SK-N-SH (cell line): ENCODE results near the gene GPN2.

Experiments
- EP300 ChIP-seq, 2 experiments: IDR thresholded peaks; 2 replicates each; pipeline versions ENCODE4 v1.4.0 to v1.6.1; 2012; ENCODE audit warnings: borderline replicate concordance in 1 of 2, low read depth in 1 of 2, low read length in 1 of 2
- FOXJ3 ChIP-seq: sonication (generic); formaldehyde crosslinking; IDR thresholded peaks from 2 replicates; pipeline ENCODE4 v1.5.1; 2020; ENCODE audit warnings: mild to moderate bottlenecking, missing genetic modification reagents
- JUND ChIP-seq: IDR thresholded peaks from 2 replicates; pipeline ENCODE4 v1.4.0; 2012
- NRF1 ChIP-seq: IDR thresholded peaks from 2 replicates; pipeline ENCODE4 v1.6.1; 2012; ENCODE audit warnings: low read depth, mild to moderate bottlenecking, low read length
- POLR2AphosphoS5 ChIP-seq: IDR thresholded peaks from 2 replicates; pipeline ENCODE4 v1.6.1; 2012; ENCODE audit warnings: low read depth, low read length
- RAD21 ChIP-seq: IDR thresholded peaks from 2 replicates; pipeline ENCODE4 v1.6.1; 2012; ENCODE audit warnings: mild to moderate bottlenecking, low read length
- TAF1 ChIP-seq: IDR thresholded peaks from 2 replicates; pipeline ENCODE4 v1.6.1; 2012; ENCODE audit warnings: low read depth, mild to moderate bottlenecking, low read length, moderate library complexity, borderline replicate concordance
- TEAD4 ChIP-seq: IDR thresholded peaks from 2 replicates; pipeline ENCODE4 v1.4.0; 2012; ENCODE audit warnings: mild to moderate bottlenecking, borderline replicate concordance; ENCODE audit not compliant: insufficient read depth
- YY1 ChIP-seq: IDR thresholded peaks from 2 replicates; pipeline ENCODE4 v1.4.0; 2012; ENCODE audit warnings: low read depth, mild to moderate bottlenecking
- TF ChIP-seq, protein P1 (sequence below): fragments of 200-600 bp; sonication (generic); IDR thresholded peaks from 2 replicates; pipeline ENCODE4 v1.6.1; 2017; ENCODE audit warnings: antibody characterized with exemption, mild to moderate bottlenecking, moderate library complexity

DNA sequence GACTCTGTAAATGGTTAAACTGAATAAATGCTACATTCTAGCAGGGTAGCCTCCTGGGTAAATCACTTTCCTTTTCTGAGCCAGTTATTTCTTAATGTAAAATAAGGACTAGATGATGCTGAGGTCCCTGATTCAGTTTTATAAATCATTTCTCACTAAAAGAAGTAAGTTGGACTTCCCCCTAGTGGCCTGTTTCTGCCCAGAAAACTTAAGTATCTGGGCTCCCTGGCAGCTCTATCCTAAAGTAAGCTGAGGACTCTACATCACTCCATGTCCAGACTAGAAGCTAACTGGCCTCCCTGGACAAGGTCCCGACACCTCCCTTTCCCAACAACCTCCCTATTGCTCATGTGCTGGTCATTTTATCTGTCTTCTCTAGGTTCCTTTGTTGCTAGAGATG, 3.0 kb downstream of the GPN2 start:
- TF ChIP-seq EP300 (IDR thresholded peaks at IDR 0.05; ENCODE audit: borderline replicate concordance in 1 of 2, low read depth in 1 of 2, low read length in 1 of 2) (no peak), RAD21 (no peak), TAF1 (no peak), YY1 (no peak), FOXJ3 (CRISPR knock-in tag) (no peak), POLR2AphosphoS5 (no peak), NRF1 (no peak), TEAD4 (no peak), JUND (no peak)
- TF ChIP-seq, protein P1, sequence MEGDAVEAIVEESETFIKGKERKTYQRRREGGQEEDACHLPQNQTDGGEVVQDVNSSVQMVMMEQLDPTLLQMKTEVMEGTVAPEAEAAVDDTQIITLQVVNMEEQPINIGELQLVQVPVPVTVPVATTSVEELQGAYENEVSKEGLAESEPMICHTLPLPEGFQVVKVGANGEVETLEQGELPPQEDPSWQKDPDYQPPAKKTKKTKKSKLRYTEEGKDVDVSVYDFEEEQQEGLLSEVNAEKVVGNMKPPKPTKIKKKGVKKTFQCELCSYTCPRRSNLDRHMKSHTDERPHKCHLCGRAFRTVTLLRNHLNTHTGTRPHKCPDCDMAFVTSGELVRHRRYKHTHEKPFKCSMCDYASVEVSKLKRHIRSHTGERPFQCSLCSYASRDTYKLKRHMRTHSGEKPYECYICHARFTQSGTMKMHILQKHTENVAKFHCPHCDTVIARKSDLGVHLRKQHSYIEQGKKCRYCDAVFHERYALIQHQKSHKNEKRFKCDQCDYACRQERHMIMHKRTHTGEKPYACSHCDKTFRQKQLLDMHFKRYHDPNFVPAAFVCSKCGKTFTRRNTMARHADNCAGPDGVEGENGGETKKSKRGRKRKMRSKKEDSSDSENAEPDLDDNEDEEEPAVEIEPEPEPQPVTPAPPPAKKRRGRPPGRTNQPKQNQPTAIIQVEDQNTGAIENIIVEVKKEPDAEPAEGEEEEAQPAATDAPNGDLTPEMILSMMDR: peak; percentile 67
